HG03045 (cell line): ENCODE results near the gene TMEM229B.

Experiments used
- ATAC-seq: cut with Tn5 transposase; IDR thresholded peaks from one replicate; pipeline ENCODE4 v1.9.1; 2021; ENCODE audit warnings: mild to moderate bottlenecking, moderate library complexity; ENCODE audit not compliant: unreplicated experiment

TMEM229B gene

GRCh38 chr14:67487937-67488893 lies at the start of gene TMEM229B:
TSS of gene TMEM229B (minus strand) at chr14:67488721. CDS start at chr14:67473923, 14,798 bp downstream.
- peak; percentile 94 for ATAC-seq

GRCh38 chr14:67537736-67538135 lies 49.2 kb upstream of the TMEM229B start:
- ATAC-seq = no peak

GRCh38 chr14:67536087-67536486 lies 47.6 kb upstream of the TMEM229B start:
- no peak for ATAC-seq

GRCh38 chr14:67533754-67534085 lies 45.2 kb upstream of the TMEM229B start:
- ATAC-seq = no peak

- peak; percentile 65 for ATAC-seq
Measured at GRCh38 chr14:67532998-67533753, 44.7 kb upstream of the TMEM229B start, which contains the start of gene PLEKHH1. TSS of gene PLEKHH1 (plus strand) at chr14:67533290. CDS start at chr14:67541868, 8,578 bp downstream.

- no peak for ATAC-seq
Measured at GRCh38 chr14:67532606-67532997, 44.1 kb upstream of the TMEM229B start.

- no peak for ATAC-seq
Measured at GRCh38 chr14:67529947-67530935, 41.7 kb upstream of the TMEM229B start.

- no peak for ATAC-seq
Measured at GRCh38 chr14:67528276-67528675, 39.8 kb upstream of the TMEM229B start.

- ATAC-seq = no peak
Measured at GRCh38 chr14:67527756-67528155, 39.2 kb upstream of the TMEM229B start.

GRCh38 chr14:67526676-67527459 lies 38.3 kb upstream of the TMEM229B start:
- ATAC-seq = no peak

GRCh38 chr14:67526181-67526580 lies 37.7 kb upstream of the TMEM229B start:
- no peak for ATAC-seq

- ATAC-seq = no peak
Measured at GRCh38 chr14:67525389-67525788, 36.9 kb upstream of the TMEM229B start.

- ATAC-seq = no peak
Measured at GRCh38 chr14:67524634-67524963, 36.1 kb upstream of the TMEM229B start.

GRCh38 chr14:67523764-67524633 lies 35.5 kb upstream of the TMEM229B start:
- no peak for ATAC-seq

- no peak for ATAC-seq
Measured at GRCh38 chr14:67522270-67522669, 33.7 kb upstream of the TMEM229B start.

GRCh38 chr14:67520482-67520881 lies 32.0 kb upstream of the TMEM229B start:
- no peak for ATAC-seq

GRCh38 chr14:67519406-67519805 lies 30.9 kb upstream of the TMEM229B start:
- ATAC-seq = no peak

GRCh38 chr14:67517083-67517482 lies 28.6 kb upstream of the TMEM229B start:
- ATAC-seq = no peak

GRCh38 chr14:67516676-67517075 lies 28.2 kb upstream of the TMEM229B start:
- ATAC-seq = no peak
